IMR-90 (cell line): ENCODE data around the gene ZBTB8OS. TPM values are rescaled to one million over a fixed set of nuclear protein-coding genes. Genes with fewer than 3 reads are reported as not detected.

Source experiments
- ATAC-seq: fragments of 200-7000 bp; cut with Tn5 transposase; 2 replicates; pipeline ENCODE4 v1.9.1; 2020; ENCODE audit warnings: low read depth, mild to moderate bottlenecking, moderate library complexity
- BruUV-seq: library from RNA; stranded (reverse); fragments of 400-500 nt; replicated peaks from 2 replicates; lab custom pipeline; 2021; lab: Mats Ljungman, UMichigan
- CTCF ChIA-PET: fragments of 300-600 bp; formaldehyde crosslinking; extraction: SDS; loops from one replicate; lab custom pipeline; 2021; ENCODE audit warnings: antibody characterized with exemption; lab: Yijun Ruan, JAX
- POLR2A ChIA-PET: fragments of 300-600 bp; sonication (Branson Sonifier 250); formaldehyde crosslinking; loops from one replicate; lab custom pipeline; 2022; ENCODE audit warnings: antibody characterized with exemption; ENCODE audit not compliant: unreplicated experiment; lab: Charles Lee
- DNase-seq: peaks from one replicate; pipeline ENCODE4 v3.0.0; 2013
- H2AFZ ChIP-seq: replicated peaks from 2 replicates; pipeline ENCODE3; 2013; ENCODE audit warnings: low read length, mild to moderate bottlenecking; ENCODE audit not compliant: poor library complexity
- H2AK5ac ChIP-seq: 2 replicates; pipeline ENCODE4 v1.6.1; 2013; ENCODE audit warnings: low read depth, low read length, inconsistent platforms
- H2AK9ac ChIP-seq: replicated peaks from 2 replicates; pipeline ENCODE3; 2013; ENCODE audit warnings: mild to moderate bottlenecking, low read depth, low read length, moderate library complexity; ENCODE audit not compliant: poor library complexity
- H2BK120ac ChIP-seq: 2 replicates; pipeline ENCODE4 v1.6.1; 2013; ENCODE audit warnings: low read depth, low read length, inconsistent platforms
- H2BK15ac ChIP-seq: 3 replicates; pipeline ENCODE4 v1.6.1; 2013; ENCODE audit warnings: low read depth, low read length, inconsistent platforms
- H2BK20ac ChIP-seq: 2 replicates; pipeline ENCODE4 v1.6.1; 2013; ENCODE audit warnings: low read depth, mild to moderate bottlenecking, inconsistent platforms, low read length, moderate library complexity
- H2BK5ac ChIP-seq: 2 replicates; pipeline ENCODE4 v1.6.1; 2013; ENCODE audit warnings: mild to moderate bottlenecking, low read depth, low read length, inconsistent platforms; ENCODE audit not compliant: poor library complexity, severe bottlenecking
- H3K14ac ChIP-seq: replicated peaks from 2 replicates; pipeline ENCODE4 v1.6.1; 2013; ENCODE audit warnings: low read depth, low read length, inconsistent platforms
- H3K18ac ChIP-seq: 2 replicates; pipeline ENCODE4 v1.6.1; 2013; ENCODE audit warnings: low read depth, low read length, control low read depth
- H3K23ac ChIP-seq: 2 replicates; pipeline ENCODE4 v1.6.1; 2013; ENCODE audit warnings: low read depth, low read length, inconsistent platforms
- H3K27ac ChIP-seq: 2 replicates; pipeline ENCODE4 v1.5.1; 2013; ENCODE audit warnings: mild to moderate bottlenecking, control low read depth, low read length; ENCODE audit not compliant: insufficient read depth
- H3K27me3 ChIP-seq: 2 replicates; pipeline ENCODE4 v1.6.1; 2013; ENCODE audit warnings: low read length; ENCODE audit not compliant: control insufficient read depth, insufficient read depth
- H3K36me3 ChIP-seq: 2 replicates; pipeline ENCODE4 v1.6.1; 2013; ENCODE audit warnings: low read length, mixed read lengths; ENCODE audit not compliant: control insufficient read depth, insufficient read depth
- H3K4ac ChIP-seq: 2 replicates; pipeline ENCODE4 v1.6.1; 2013; ENCODE audit warnings: low read depth, low read length, inconsistent platforms
- H3K4me1 ChIP-seq: 2 replicates; pipeline ENCODE4 v1.6.1; 2013; ENCODE audit warnings: low read length, mixed read lengths; ENCODE audit not compliant: control insufficient read depth, insufficient read depth
- H3K4me2 ChIP-seq: 2 replicates; pipeline ENCODE4 v1.6.1; 2013; ENCODE audit warnings: low read depth, mild to moderate bottlenecking, control low read depth, low read length, moderate library complexity
- H3K4me3 ChIP-seq: 2 replicates; pipeline ENCODE4 v1.5.1; 2013; ENCODE audit warnings: low read depth, mild to moderate bottlenecking, control low read depth, low read length, moderate library complexity; ENCODE audit not compliant: insufficient read depth
- H3K56ac ChIP-seq: 2 replicates; pipeline ENCODE4 v1.6.1; 2013; ENCODE audit warnings: low read length, inconsistent platforms; ENCODE audit not compliant: insufficient read depth; ENCODE audit errors: extremely low read depth
- H3K79me1 ChIP-seq, 2 experiments: 2 replicates each; pipeline ENCODE4 v1.6.1; 2013; ENCODE audit warnings: low read length in 2 of 2, inconsistent platforms in 1 of 2, low read depth in 1 of 2
- H3K9ac ChIP-seq: 2 replicates; pipeline ENCODE4 v1.6.1; 2013; ENCODE audit warnings: low read depth, low read length, control low read depth
- H3K9me1 ChIP-seq: 2 replicates; pipeline ENCODE4 v1.6.1; 2013; ENCODE audit warnings: low read length, inconsistent platforms; ENCODE audit not compliant: insufficient read depth
- H3K9me3 ChIP-seq: 2 replicates; pipeline ENCODE4 v1.6.1; 2013; ENCODE audit warnings: low read length; ENCODE audit not compliant: control insufficient read depth, insufficient read depth
- H4K20me1 ChIP-seq: 2 replicates; pipeline ENCODE4 v1.6.1; 2013; ENCODE audit warnings: low read length, inconsistent platforms; ENCODE audit not compliant: insufficient read depth
- H4K5ac ChIP-seq: 2 replicates; pipeline ENCODE4 v1.6.1; 2013; ENCODE audit warnings: mild to moderate bottlenecking, low read depth, low read length, control low read depth
- H4K8ac ChIP-seq, 2 experiments: 2 replicates each; pipeline ENCODE4 v1.6.1; 2013; ENCODE audit warnings: low read depth in 2 of 2, low read length in 2 of 2, control low read depth in 1 of 2, inconsistent platforms in 1 of 2
- H4K91ac ChIP-seq: 2 replicates; pipeline ENCODE4 v1.6.1; 2013; ENCODE audit warnings: low read depth, low read length, inconsistent platforms; ENCODE audit not compliant: insufficient read depth
- CEBPB ChIP-seq: IDR thresholded peaks from 2 replicates; pipeline ENCODE4 v1.6.1; 2012; ENCODE audit warnings: low read depth, low read length, improper control_type of control experiment
- CHD1 ChIP-seq: IDR thresholded peaks from 2 replicates; pipeline ENCODE4 v1.6.1; 2012; ENCODE audit warnings: low read depth, low read length, improper control_type of control experiment
- POLR2A ChIP-seq: IDR thresholded peaks from 2 replicates; pipeline ENCODE4 v1.6.1; 2012; ENCODE audit warnings: mild to moderate bottlenecking, low read depth, low read length
- RAD21 ChIP-seq: IDR thresholded peaks from 2 replicates; pipeline ENCODE4 v1.6.1; 2012; ENCODE audit warnings: low read length, improper control_type of control experiment
- USF2 ChIP-seq: fragments of 150-350 bp; IDR thresholded peaks from 2 replicates; pipeline ENCODE4 v1.6.1; 2017; ENCODE audit warnings: mild to moderate bottlenecking, antibody characterized with exemption, low read length, low read depth
- WGBS, 2 experiments: methylation state at CpG; one replicate each; pipeline versions ENCODE4 v1.1.5 to v1.1.7; 2013; ENCODE audit warnings: missing lambda C conversion rate in 2 of 2; ENCODE audit not compliant: insufficient read length in 1 of 2; ENCODE audit errors: extremely low coverage in 2 of 2; 5-methylcytosine and 5-hydroxymethylcytosine counted together
- dilution Hi-C: fragments of 300-500 bp; cut with HindIII; formaldehyde crosslinking; loops from one replicate; pipeline ENCODE4 v1.14.3; 2018; ENCODE audit warnings: low sequenced_read_pairs; ENCODE audit not compliant: unreplicated experiment
- in situ Hi-C: fragments of 300-500 bp; cut with MboI; formaldehyde crosslinking; loops from 3 replicates; pipeline ENCODE4 v1.14.3; 2019; ENCODE audit warnings: low sequenced_read_pairs, inconsistent platforms, mixed read lengths
- intact Hi-C: fragments of 100-400 bp; cut with micrococcal nuclease; formaldehyde crosslinking; loops from 2 replicates; pipeline ENCODE4 v1.10.0; 2022
- polyA plus RNA-seq, 3 experiments: library from polyadenylated mRNA; depleted of rRNA; stranded (reverse); fragments of >200 nt; gene quantifications; 2 replicates each; pipeline ENCODE4 v1.2.3, GENCODE V29; 2012; ENCODE audit warnings: low replicate concordance in 1 of 3
- total RNA-seq: library from RNA; depleted of rRNA; stranded (reverse); fragments of >200 nt; gene quantifications from 2 replicates; pipeline ENCODE4 v1.2.3, GENCODE V29; 2012

The ZBTB8OS gene
- total and polyA plus RNA-seq, 2 of the 4 experiments (the other 2 are of a cell fraction): 31.0 to 43.5 TPM

- Histone ChIP-seq H4K8ac (no peak overlapping the region), H3K27me3 (no peaks in the 10 kb centered on the region), H3K23ac (no peak overlapping the region), H2AK9ac (no peak overlapping the region), H4K20me1 (peaks cover 10% of the 10 kb centered on the region; the same call in 1 of the 2 replicates), H3K4me1 (peaks cover 11% of the 10 kb centered on the region), H2AK5ac (no peak overlapping the region), H3K18ac (no peak overlapping the region), H3K9me1 (peaks cover 5% of the 10 kb centered on the region; the same call in 1 of the 2 replicates), H2AFZ (no peak overlapping the region), H4K5ac (no peak overlapping the region), H2BK5ac (peak overlapping the region; percentile 17), H2BK15ac (no peak overlapping the region), H3K27ac (peak overlapping the region; percentile 23; the same call in 1 of the 2 replicates), H3K79me1 (peaks cover 12 to 52% of the 10 kb centered on the region in 2 experiments), H3K4me3 (no peak overlapping the region), H3K36me3 (peaks cover 28% of the 10 kb centered on the region), H2BK120ac (no peak overlapping the region), H4K91ac (no peak overlapping the region), H2BK20ac (no peak overlapping the region), H3K14ac (no peak overlapping the region), H3K4me2 (no peak overlapping the region), H3K56ac (no peak overlapping the region), H3K9ac (no peak overlapping the region), H3K9me3 (no peaks in the 10 kb centered on the region), H3K4ac (no peak overlapping the region)
- CTCF ChIA-PET: no interaction called here
- in situ Hi-C loops: no loop called here
- dilution Hi-C loops: no loop called here
- ATAC-seq (no peak), DNase-seq (no peak)
- no peak for TF ChIP-seq POLR2A
- no peak for TF ChIP-seq USF2
- no peak for TF ChIP-seq RAD21
- TF ChIP-seq CEBPB: no peak
- TF ChIP-seq CHD1: no peak
- POLR2A ChIA-PET: no interaction called here
- BruUV-seq: no TSS peak
- WGBS, 2 experiments: no CpG with 5 or more reads among the region's 2 CpGs
- intact Hi-C loops: no loop called here
These were observed 35.1 kb upstream of the ZBTB8OS start for GRCh38 chr1:32685498-32685897.
